HT1080 (cell line): ENCODE measurements around the gene OR4K1. TPM values are rescaled to one million over a fixed set of nuclear protein-coding genes. Genes with fewer than 3 reads are reported as not detected.
"Not testable (repeated sequence)": the region's sequence is repeated elsewhere in the genome, so short reads cannot be mapped to it uniquely, and the experiment has no call there.

ENCODE experiments used
- DNase-seq: peaks from one replicate; pipeline ENCODE4 v3.0.0-alpha.2; 2015; ENCODE audit warnings: low read depth
- polyA plus RNA-seq, 2 experiments: library from polyadenylated mRNA; depleted of rRNA; stranded (reverse); fragments of >200 nt; gene quantifications; 2 replicates each; pipeline ENCODE4 v1.2.3, GENCODE V29; 2015
- total RNA-seq: library from RNA; depleted of rRNA; stranded (reverse); fragments of >200 nt; shearing (Covaris generic); gene quantifications from 2 replicates; pipeline ENCODE4 v1.2.3, GENCODE V29; 2014; rRNA removed

OR4K1 gene, protein sequence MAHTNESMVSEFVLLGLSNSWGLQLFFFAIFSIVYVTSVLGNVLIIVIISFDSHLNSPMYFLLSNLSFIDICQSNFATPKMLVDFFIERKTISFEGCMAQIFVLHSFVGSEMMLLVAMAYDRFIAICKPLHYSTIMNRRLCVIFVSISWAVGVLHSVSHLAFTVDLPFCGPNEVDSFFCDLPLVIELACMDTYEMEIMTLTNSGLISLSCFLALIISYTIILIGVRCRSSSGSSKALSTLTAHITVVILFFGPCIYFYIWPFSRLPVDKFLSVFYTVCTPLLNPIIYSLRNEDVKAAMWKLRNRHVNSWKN
- total RNA-seq = not detected in 2 replicates
- polyA plus RNA-seq (2015; cell fraction: cytosol; rRNA removed) = not detected in 2 replicates
- not detected in 2 replicates for polyA plus RNA-seq (2015; cell fraction: nucleus; rRNA removed)

GRCh38 chr14:19930617-19931016, at the start of gene OR4K1:
Gene OR4K1, plus strand, starts transcription at chr14:19930917. Its CDS starts 4,750 bp downstream, at chr14:19935667.
- no peak for DNase-seq

GRCh38 chr14:19895282-19895681, 35.4 kb upstream of the OR4K1 start:
- no peak for DNase-seq

DNA sequence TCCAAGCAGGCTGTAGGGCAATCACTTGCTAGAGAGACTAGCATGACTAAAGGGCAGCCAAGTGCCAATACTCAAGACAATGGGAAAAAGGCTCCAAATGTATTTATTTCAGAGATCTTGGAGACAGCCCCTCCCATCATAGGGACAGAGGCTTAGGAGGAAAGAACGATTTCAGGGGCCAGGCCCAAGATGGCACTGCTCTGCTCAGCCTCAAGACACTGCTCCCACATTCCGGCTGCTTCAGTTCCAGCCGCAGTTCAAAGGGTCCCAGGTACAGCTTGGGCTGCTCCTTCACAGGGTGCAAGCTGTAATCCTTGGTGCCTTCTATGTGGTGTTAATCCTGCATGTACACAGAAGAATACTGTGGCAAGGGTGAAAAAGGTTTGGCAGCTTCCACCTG, 29.7 kb upstream of the OR4K1 start:
- no peak for DNase-seq

GRCh38 chr14:19902409-19902808, 28.3 kb upstream of the OR4K1 start:
- no peak for DNase-seq

DNA sequence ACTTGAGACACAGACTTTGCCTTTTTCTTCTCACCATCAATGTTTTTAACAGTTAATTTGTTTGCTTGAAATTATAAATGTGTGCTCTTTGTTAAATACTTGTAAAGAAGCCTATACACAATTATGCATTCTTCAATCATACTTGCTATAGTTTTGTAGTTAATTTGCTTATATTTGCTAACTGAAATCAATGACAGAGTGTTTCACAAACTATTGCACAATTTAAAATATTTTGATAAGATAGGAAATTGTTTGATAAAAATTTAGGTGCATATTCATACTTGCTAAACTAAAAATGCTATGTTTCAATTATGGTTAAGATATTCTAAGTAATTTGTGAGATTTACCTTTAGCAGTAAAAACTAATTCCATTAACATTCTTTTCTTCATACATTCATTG, 24.1 kb upstream of the OR4K1 start:
- DNase-seq = no peak

GRCh38 chr14:19911114-19911513, 19.6 kb upstream of the OR4K1 start:
- no peak for DNase-seq

DNA sequence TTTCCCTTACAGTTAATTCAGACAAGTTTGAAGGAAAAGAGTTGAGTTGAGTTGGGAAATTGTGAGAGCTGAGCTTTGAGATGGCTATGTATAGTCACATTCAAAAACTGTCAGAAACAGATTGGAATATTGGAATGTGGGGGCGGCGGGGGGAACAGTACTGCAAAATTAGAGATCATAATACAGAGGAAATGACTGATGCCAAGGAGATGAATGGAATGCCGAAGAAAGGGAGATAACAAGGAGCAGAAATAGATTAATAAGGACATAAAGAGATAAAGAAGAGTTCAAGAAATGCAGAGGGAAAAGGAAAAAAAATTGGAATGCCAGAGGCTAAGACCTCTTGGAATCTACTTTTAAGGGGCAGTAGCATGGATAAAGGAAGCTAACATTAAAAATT, 13.5 kb upstream of the OR4K1 start:
- no peak for DNase-seq

- DNase-seq = no peak
These were observed 12.7 kb upstream of the OR4K1 start for GRCh38 chr14:19917955-19918518.

DNA sequence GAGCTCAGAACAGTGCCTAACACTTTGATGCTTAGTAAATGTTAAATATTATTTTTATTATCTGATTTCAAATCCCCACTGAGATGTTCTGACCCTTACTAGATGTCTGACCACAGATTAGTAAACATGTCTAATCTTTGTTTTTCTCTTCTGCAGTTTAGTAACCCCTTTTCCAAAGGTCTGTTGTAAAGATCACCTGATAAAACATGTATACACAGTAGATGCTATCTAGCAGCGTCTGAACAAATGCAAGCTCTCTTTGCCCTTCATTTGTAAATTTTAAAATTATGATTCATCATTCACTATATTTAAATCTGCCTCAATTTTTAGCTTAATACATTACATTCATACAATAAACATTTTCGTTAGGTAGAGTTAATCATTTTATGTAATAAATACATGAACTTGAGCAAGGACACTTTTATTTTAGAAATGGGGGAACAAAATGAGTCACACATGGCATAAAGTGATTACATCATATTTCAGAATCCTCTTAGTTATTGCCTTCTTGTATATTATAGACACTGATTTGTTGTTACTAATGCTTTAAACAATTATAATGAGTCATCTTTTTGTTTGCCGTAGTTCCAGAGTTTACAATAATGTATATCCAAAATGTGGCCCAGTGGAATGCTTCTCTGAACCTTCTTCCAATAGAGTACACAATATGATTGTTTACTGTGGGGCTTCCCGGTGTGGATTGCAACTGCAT, 12.0 kb upstream of the OR4K1 start:
- no peak for DNase-seq

DNA sequence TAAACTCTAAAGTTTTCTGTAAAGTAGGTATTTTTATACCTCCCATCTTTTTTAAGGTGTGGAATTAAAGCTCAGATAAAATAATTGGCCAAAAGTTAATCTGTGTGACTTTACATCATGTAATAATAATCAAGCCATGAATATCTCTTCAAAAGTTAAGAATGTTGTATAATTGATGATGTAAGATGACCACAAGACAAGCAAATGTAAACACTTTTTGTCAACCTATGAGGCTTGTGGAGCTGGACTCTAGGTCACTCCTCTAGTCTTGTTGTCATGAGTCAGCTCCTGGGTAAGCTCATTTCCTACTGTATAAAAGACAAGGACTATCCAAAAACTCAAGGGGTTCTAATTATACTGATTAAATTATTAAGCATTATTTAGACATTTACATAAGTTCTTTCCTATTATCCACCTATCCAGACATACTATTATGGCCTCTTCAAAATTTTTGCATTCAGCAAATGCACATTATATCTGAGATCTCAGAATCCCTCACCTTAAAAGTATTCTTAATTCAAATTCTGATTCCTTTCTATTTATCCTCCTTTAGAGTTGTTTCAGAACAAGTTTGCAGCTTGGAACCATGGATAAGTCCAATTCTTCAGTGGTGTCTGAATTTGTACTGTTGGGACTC, 10.6 kb upstream of the OR4K1 start, which contains the start of gene OR4K5:
OR4K5 (plus strand) TSS at position 587 of the 637 bp plus-strand sequence; CDS start at position 587, 0 bp downstream.
- DNase-seq = peak; percentile 2

- DNase-seq = no peak
These were observed 11.0 kb downstream of the OR4K1 start for GRCh38 chr14:19941668-19942067.

- DNase-seq = peak; percentile 8
These were observed 16.8 kb downstream of the OR4K1 start for GRCh38 chr14:19947413-19948090.

DNA sequence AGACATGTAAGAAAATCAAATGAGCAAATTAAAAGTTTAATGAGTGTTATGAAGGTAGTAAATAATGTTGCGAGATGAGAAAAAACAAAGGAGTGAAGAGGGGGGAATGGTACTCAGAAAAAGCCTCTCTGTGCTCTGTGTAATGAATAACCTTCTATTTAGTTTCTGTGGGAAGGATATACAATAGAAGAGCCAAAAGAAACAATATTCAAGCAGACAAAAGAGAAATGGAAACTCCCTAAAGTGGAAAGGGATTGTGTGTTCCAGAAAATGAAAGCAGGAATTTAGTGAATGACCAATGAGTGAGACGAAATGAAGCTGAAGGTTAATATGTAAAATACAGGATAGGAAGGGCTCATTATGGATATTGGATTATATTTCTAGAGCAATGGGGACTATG, 18.5 kb downstream of the OR4K1 start:
- no peak for DNase-seq

DNA sequence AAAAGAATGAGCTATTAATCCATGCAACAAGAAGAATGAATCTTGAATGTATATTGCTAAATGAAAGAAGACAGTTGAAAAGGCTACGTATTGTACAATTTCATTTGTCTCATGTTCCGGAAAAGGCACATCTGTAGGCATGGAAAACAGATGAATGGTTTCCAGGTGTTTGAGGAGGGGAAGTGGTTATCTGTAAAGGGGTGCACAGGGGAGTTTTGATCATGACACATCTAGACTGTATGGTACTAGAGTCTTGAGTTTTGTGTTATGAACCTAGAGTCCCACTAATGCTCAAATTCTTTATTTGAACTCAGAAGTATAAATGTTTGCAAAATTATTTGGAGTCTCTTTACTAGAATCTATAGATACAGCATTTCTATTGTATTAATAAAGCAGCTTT, 39.0 kb downstream of the OR4K1 start:
- not testable (repeated sequence) for DNase-seq

DNA sequence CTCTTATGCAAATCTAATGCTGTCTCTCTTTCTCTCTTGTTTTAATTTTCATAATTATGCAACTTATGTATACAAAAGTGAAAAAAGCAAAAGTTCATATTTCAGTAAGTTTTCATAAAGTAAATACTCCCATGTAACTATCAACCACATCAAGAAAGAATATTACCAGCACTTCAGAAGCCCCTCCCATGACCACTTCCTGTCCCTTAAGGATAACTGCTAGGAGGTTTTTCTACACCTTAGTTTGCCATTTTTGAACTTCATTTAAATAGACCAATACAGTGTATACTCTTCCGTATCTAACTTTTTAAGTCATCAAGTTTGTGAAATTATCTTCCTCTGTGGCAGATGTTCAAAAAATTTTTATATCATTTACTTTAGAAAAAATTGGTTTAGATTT, 44.1 kb downstream of the OR4K1 start:
- DNase-seq = no peak

DNA sequence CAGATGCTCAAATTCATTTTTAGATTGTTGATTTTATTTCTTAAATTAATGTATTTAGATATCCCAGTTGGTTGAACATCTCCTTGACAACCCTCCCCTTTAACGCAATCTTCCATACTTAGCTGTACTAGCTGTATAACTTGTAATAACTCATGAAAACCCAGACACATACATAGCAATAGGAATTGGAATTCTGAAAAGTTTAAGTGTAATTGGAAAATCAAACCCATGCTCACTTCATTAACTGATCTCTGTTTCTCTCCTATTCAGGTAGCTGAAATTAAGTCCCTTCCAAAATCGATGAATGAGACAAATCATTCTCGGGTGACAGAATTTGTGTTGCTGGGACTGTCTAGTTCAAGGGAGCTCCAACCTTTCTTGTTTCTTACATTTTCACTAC, 44.6 kb downstream of the OR4K1 start, which contains the start of gene OR4K15:
OR4K15 (plus strand) TSS at position 301 of the 400 bp plus-strand sequence; CDS start at position 301, 0 bp downstream.
- DNase-seq = no peak

Other genes starting within 250 kb of the OR4K1 start
- gene OR11H2, start 217.0 kb upstream of the OR4K1 start, total RNA-seq = not detected in 2 replicates
- not detected in 2 replicates for gene OR4Q3, start 187.3 kb upstream of the OR4K1 start, total RNA-seq
- not detected in 2 replicates for gene OR4M1, start 157.4 kb upstream of the OR4K1 start, total RNA-seq
- not detected in 2 replicates for gene OR4N2, start 127.1 kb upstream of the OR4K1 start, total RNA-seq
- not detected in 2 replicates for gene OR4K2, start 55.8 kb upstream of the OR4K1 start, total RNA-seq
- gene OR4K5, start 10.3 kb upstream of the OR4K1 start, total RNA-seq = not detected in 2 replicates
- gene OR4K15, start 44.7 kb downstream of the OR4K1 start, total RNA-seq = not detected in 2 replicates
- gene OR4Q2, start 71.2 kb downstream of the OR4K1 start, total RNA-seq = not detected in 2 replicates
- not detected in 2 replicates for gene OR4K14, start 88.4 kb downstream of the OR4K1 start, total RNA-seq
- gene OR4K13, start 105.1 kb downstream of the OR4K1 start, total RNA-seq = not detected in 2 replicates
- gene OR4L1, start 129.1 kb downstream of the OR4K1 start, total RNA-seq = not detected in 2 replicates
- gene OR4K17, start 179.8 kb downstream of the OR4K1 start, total RNA-seq = not detected in 2 replicates
- not detected in 2 replicates for gene OR4N5, start 207.9 kb downstream of the OR4K1 start, total RNA-seq